ENCODE results near the gene SSH3.

GRCh38 chr11:67349457-67349856 is 46.1 kb downstream of the SSH3 start:
- TF ChIP-seq POLR2A (IDR thresholded peaks at IDR 0.05) (no peak), CTCF (IDR thresholded peaks at IDR 0.05) (no peak), POLR2AphosphoS5 (IDR thresholded peaks at IDR 0.05) (no peak)

All from prostate gland (tissue), 2 donors.